ENCODE data around the gene ATP1B3.
"Not testable (repeated sequence)": the region's sequence is repeated elsewhere in the genome, so short reads cannot be mapped to it uniquely, and the experiment has no call there.

Gene ATP1B3

DNA sequence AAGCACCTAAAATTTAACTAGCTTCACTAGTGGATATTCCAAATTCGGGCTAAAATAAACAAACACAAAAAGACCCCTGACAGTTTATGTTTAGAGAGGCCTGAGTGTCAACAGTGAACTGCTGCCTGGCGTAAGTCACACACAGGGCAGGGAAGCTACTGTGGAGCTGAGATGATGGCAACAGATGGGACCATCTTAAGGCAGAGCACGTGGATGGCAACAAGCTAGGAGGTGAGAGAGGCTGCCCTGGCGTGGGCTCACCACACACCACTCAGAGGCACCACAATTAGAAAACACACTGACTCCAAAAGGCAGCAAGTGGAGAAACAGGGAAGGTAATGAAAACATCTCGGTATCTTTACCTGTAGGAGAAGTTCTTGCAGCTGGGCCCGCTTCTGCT, 93.3 kb downstream of the ATP1B3 start:
- no peaks in the 10 kb centered on the region for H3K27me3 Mint-ChIP-seq (ENCODE audit: low read depth)
- no peak overlapping the region for H3K4me3 Mint-ChIP-seq
- H3K27ac Mint-ChIP-seq = no peak overlapping the region
- peaks cover 43% of the 10 kb centered on the region for H3K36me3 Mint-ChIP-seq (ENCODE audit: low read depth)
- TF ChIP-seq, protein P1, sequence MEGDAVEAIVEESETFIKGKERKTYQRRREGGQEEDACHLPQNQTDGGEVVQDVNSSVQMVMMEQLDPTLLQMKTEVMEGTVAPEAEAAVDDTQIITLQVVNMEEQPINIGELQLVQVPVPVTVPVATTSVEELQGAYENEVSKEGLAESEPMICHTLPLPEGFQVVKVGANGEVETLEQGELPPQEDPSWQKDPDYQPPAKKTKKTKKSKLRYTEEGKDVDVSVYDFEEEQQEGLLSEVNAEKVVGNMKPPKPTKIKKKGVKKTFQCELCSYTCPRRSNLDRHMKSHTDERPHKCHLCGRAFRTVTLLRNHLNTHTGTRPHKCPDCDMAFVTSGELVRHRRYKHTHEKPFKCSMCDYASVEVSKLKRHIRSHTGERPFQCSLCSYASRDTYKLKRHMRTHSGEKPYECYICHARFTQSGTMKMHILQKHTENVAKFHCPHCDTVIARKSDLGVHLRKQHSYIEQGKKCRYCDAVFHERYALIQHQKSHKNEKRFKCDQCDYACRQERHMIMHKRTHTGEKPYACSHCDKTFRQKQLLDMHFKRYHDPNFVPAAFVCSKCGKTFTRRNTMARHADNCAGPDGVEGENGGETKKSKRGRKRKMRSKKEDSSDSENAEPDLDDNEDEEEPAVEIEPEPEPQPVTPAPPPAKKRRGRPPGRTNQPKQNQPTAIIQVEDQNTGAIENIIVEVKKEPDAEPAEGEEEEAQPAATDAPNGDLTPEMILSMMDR (IDR thresholded peaks at IDR 0.05; ENCODE audit: unreplicated experiment in 3 of 3) = no peak
- no peaks in the 10 kb centered on the region for H3K9me3 Mint-ChIP-seq
- no peaks in the 10 kb centered on the region for H3K4me1 Mint-ChIP-seq

DNA sequence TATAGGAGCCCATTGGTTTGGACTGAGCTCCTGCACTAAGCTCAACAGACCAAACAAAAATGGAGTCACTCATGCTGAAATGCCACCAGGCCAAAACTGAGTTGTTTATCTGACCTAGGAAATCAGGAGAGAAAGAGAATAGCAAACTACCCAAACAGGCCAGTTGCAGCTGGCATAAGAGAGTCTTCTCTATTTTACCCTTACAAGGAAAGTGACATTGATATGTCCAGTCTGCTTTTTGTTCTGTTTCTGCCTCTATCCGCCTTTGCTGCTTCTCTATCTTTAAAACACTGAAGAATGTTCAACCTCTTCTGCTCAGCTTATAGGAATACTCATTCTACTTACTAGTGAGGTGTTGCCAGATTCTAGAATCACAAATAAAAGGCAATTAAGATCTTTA, 95.1 kb downstream of the ATP1B3 start:
- no peak overlapping the region for H3K4me3 Mint-ChIP-seq
- H3K27me3 Mint-ChIP-seq (ENCODE audit: low read depth) = no peaks in the 10 kb centered on the region
- H3K27ac Mint-ChIP-seq = peak overlapping the region in 1 of 3 experiments; percentile 34
- H3K4me1 Mint-ChIP-seq = no peaks in the 10 kb centered on the region
- H3K36me3 Mint-ChIP-seq (ENCODE audit: low read depth) = peaks cover 51% of the 10 kb centered on the region
- TF ChIP-seq, protein P1 (IDR thresholded peaks at IDR 0.05; ENCODE audit: unreplicated experiment in 3 of 3) = no peak
- H3K9me3 Mint-ChIP-seq = no peaks in the 10 kb centered on the region

DNA sequence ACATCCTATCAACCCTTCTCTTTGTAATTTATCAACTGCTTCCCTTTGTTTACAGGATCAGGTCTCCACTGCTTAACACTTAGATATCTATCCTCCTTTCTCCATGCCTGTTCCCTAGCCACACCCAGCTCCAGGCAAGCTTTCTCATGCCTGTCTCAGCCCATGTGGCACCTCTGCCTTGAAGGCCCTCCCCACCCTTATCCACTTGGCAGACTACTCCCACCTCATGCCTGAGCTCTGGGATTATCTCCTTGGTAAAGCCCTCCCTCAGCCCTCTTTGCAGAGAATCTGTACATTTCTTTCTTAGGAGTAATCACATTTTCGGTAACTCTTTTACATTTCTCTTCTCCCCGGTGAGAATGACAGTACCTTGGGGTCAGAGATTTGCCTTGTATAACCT, 96.0 kb downstream of the ATP1B3 start:
- H3K36me3 Mint-ChIP-seq (ENCODE audit: low read depth) = peaks cover 53% of the 10 kb centered on the region
- H3K27ac Mint-ChIP-seq = peak overlapping the region in 2 of 3 experiments; percentile 26 to 34
- no peaks in the 10 kb centered on the region for H3K4me1 Mint-ChIP-seq
- TF ChIP-seq, protein P1 (IDR thresholded peaks at IDR 0.05; ENCODE audit: unreplicated experiment in 3 of 3) = no peak
- H3K27me3 Mint-ChIP-seq (ENCODE audit: low read depth) = no peaks in the 10 kb centered on the region
- H3K9me3 Mint-ChIP-seq = no peaks in the 10 kb centered on the region
- no peak overlapping the region for H3K4me3 Mint-ChIP-seq

DNA sequence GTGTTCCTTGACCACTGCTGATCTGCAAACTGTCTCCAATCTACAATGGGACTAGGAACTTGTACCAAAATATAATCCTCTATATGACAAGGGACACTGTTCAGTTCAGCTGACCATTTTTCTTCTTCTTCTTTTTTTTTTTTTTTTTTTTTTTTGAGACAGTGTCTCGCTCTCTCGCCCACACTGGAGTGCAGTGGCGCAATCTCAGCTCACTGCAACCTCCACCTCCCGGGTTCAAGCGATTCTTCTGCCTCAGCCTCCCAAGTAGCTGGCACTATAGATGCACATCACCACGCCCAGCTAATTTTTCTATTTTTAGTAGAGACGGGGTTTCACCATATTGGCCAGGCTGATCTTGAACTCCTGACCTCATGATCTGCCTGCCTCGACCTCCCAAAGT, 98.3 kb downstream of the ATP1B3 start:
- not testable (repeated sequence) for H3K4me1 Mint-ChIP-seq; H3K27me3 Mint-ChIP-seq (ENCODE audit: low read depth); H3K9me3 Mint-ChIP-seq; H3K27ac Mint-ChIP-seq; H3K4me3 Mint-ChIP-seq
- H3K36me3 Mint-ChIP-seq (ENCODE audit: low read depth) = peaks cover 52% of the 10 kb centered on the region
